Panc1 (cell line): ENCODE results near the gene EEF1A1.

Experiments
- POLR2AphosphoS5 ChIP-seq: IDR thresholded peaks from 2 replicates; pipeline ENCODE4 v1.6.1; 2012; ENCODE audit warnings: mild to moderate bottlenecking, low read depth, low read length, moderate library complexity
- REST ChIP-seq, 2 experiments: IDR thresholded peaks; 2 replicates each; pipeline ENCODE4 v1.6.1; 2011 to 2012; ENCODE audit warnings: low read depth in 2 of 2, control low read depth in 1 of 2, low read length in 1 of 2, mild to moderate bottlenecking in 1 of 2, moderate library complexity in 1 of 2; ENCODE audit not compliant: insufficient read depth in 1 of 2
- SIN3A ChIP-seq: IDR thresholded peaks from 2 replicates; pipeline ENCODE4 v1.6.1; 2012; ENCODE audit warnings: low read depth, mild to moderate bottlenecking, low read length, moderate library complexity, borderline replicate concordance; ENCODE audit not compliant: insufficient read depth

GRCh38 chr6:73477407-73477806 is 43.4 kb downstream of the EEF1A1 start:
- TF ChIP-seq POLR2AphosphoS5: no peak
- TF ChIP-seq SIN3A: no peak
- TF ChIP-seq REST (IDR thresholded peaks at IDR 0.05; ENCODE audit: insufficient read depth in 1 of 2, low read depth in 2 of 2, low read length in 1 of 2): no peak
